Measurements from ENCODE around the gene BEST4. TPM values are rescaled to one million over a fixed set of nuclear protein-coding genes. Genes with fewer than 3 reads are reported as not detected.
"Not testable (repeated sequence)": the region's sequence is repeated elsewhere in the genome, so short reads cannot be mapped to it uniquely, and the experiment has no call there.

Gene BEST4
- total RNA-seq, 1 donor from 2014 or later: not detected

- no peak for DNase-seq
Observed at GRCh38 chr1:44819196-44819607, 31.2 kb upstream of the BEST4 start.

GRCh38 chr1:44817771-44818495, 30.0 kb upstream of the BEST4 start:
- no peak for DNase-seq

- no peak for DNase-seq
Observed at GRCh38 chr1:44817307-44817706, 29.3 kb upstream of the BEST4 start.

GRCh38 chr1:44815926-44816325, 28.0 kb upstream of the BEST4 start:
- DNase-seq: not testable (repeated sequence)

- DNase-seq: no peak
Observed at GRCh38 chr1:44812822-44813543, 25.0 kb upstream of the BEST4 start.

- no peak for DNase-seq
Observed at GRCh38 chr1:44811234-44811633, 23.3 kb upstream of the BEST4 start.

- DNase-seq: not testable (repeated sequence)
Observed at GRCh38 chr1:44810762-44811105, 22.8 kb upstream of the BEST4 start.

- peak; percentile 38 for DNase-seq
Observed at GRCh38 chr1:44810101-44810761, 22.3 kb upstream of the BEST4 start.

- peak; percentile 65 for DNase-seq
Observed at GRCh38 chr1:44808938-44809917, 21.3 kb upstream of the BEST4 start.

- peak; percentile 95 for DNase-seq
Observed at GRCh38 chr1:44808063-44808937, 20.3 kb upstream of the BEST4 start, which contains the start of gene BTBD19. Gene BTBD19, plus strand, starts transcription at chr1:44808523. Its CDS starts 298 bp downstream, at chr1:44808821.

GRCh38 chr1:44807364-44808062, 19.5 kb upstream of the BEST4 start:
- peak; percentile 100 for DNase-seq

- DNase-seq: no peak
Observed at GRCh38 chr1:44806704-44807363, 18.9 kb upstream of the BEST4 start, which contains the start of gene DYNLT4. Gene DYNLT4, minus strand, starts transcription at chr1:44807351. Its CDS starts 683 bp downstream, at chr1:44806668.

GRCh38 chr1:44806025-44806703, 18.2 kb upstream of the BEST4 start:
- no peak for DNase-seq

GRCh38 chr1:44805311-44806024, 17.5 kb upstream of the BEST4 start:
- DNase-seq: no peak

- no peak for DNase-seq
Observed at GRCh38 chr1:44803312-44804095, 15.5 kb upstream of the BEST4 start.

- no peak for DNase-seq
Observed at GRCh38 chr1:44803062-44803311, 15.0 kb upstream of the BEST4 start.

GRCh38 chr1:44802306-44803061, 14.5 kb upstream of the BEST4 start:
- DNase-seq: no peak

Data from dermis blood vessel endothelial cell (primary cell).